ENCODE results near the gene ZNF628.
A peak's percentile ranks its signal among the peaks of the same experiment; 100 is the strongest.

The ZNF628 gene

GRCh38 chr19:55453511-55454260, 22.7 kb upstream of the ZNF628 start:
- Mint-ChIP-seq H3K27me3 (peaks cover 26 to 27% of the 10 kb centered on the region in 2 donors), H3K4me1 (ENCODE audit: low read depth in 2 of 2) (peaks cover 5 to 17% of the 10 kb centered on the region in 2 donors), H3K9me3 (no peaks in the 10 kb centered on the region), H3K4me3 (peak overlapping the region; percentile 31 to 53), H3K27ac (peak overlapping the region in 1 of 2 donors; percentile 70), H3K36me3 (ENCODE audit: insufficient read depth) (peaks cover 4% of the 10 kb centered on the region)
- ATAC-seq (replicated peaks) (no peak), DNase-seq (no peak)

- H3K9me3 Mint-ChIP-seq = no peaks in the 10 kb centered on the region
- no peak overlapping the region for H3K27ac Mint-ChIP-seq
- peaks cover 5 to 17% of the 10 kb centered on the region in 2 donors for H3K4me1 Mint-ChIP-seq (ENCODE audit: low read depth in 2 of 2)
- DNase-seq = peak in 2 of 3 experiments; percentile 36 to 47
- H3K27me3 Mint-ChIP-seq = peaks cover 26 to 27% of the 10 kb centered on the region in 2 donors
- H3K4me3 Mint-ChIP-seq = no peak overlapping the region
- H3K36me3 Mint-ChIP-seq (ENCODE audit: insufficient read depth) = peaks cover 4% of the 10 kb centered on the region
- no peak for ATAC-seq (replicated peaks)
Observed at GRCh38 chr19:55454787-55455243, 21.6 kb upstream of the ZNF628 start.

GRCh38 chr19:55455576-55456235, 20.7 kb upstream of the ZNF628 start:
- peaks cover 8% of the 10 kb centered on the region for H3K36me3 Mint-ChIP-seq (ENCODE audit: insufficient read depth)
- ATAC-seq (replicated peaks) = no peak
- peaks cover 21 to 27% of the 10 kb centered on the region in 2 donors for H3K27me3 Mint-ChIP-seq
- H3K9me3 Mint-ChIP-seq = no peaks in the 10 kb centered on the region
- H3K4me1 Mint-ChIP-seq (ENCODE audit: low read depth in 2 of 2) = peaks cover 9 to 16% of the 10 kb centered on the region in 2 donors
- H3K4me3 Mint-ChIP-seq = no peak overlapping the region
- DNase-seq = no peak
- no peak overlapping the region for H3K27ac Mint-ChIP-seq

GRCh38 chr19:55456347-55456746, 20.1 kb upstream of the ZNF628 start:
- no peak for DNase-seq
- no peak overlapping the region for H3K27ac Mint-ChIP-seq
- H3K27me3 Mint-ChIP-seq = peaks cover 18 to 27% of the 10 kb centered on the region in 2 donors
- peaks cover 11% of the 10 kb centered on the region for H3K36me3 Mint-ChIP-seq (ENCODE audit: insufficient read depth)
- H3K4me3 Mint-ChIP-seq = no peak overlapping the region
- no peaks in the 10 kb centered on the region for H3K9me3 Mint-ChIP-seq
- peaks cover 12 to 20% of the 10 kb centered on the region in 2 donors for H3K4me1 Mint-ChIP-seq (ENCODE audit: low read depth in 2 of 2)
- ATAC-seq (replicated peaks) = no peak

- Mint-ChIP-seq H3K4me1 (ENCODE audit: low read depth in 2 of 2) (peaks cover 17 to 22% of the 10 kb centered on the region in 2 donors), H3K27me3 (peaks cover 12 to 27% of the 10 kb centered on the region in 2 donors), H3K9me3 (no peaks in the 10 kb centered on the region), H3K4me3 (no peak overlapping the region), H3K27ac (no peak overlapping the region), H3K36me3 (ENCODE audit: insufficient read depth) (peaks cover 12% of the 10 kb centered on the region)
- DNase-seq = no peak
- ATAC-seq (replicated peaks) = no peak
Observed at GRCh38 chr19:55457683-55458457, 18.5 kb upstream of the ZNF628 start.

GRCh38 chr19:55459551-55459949, 16.9 kb upstream of the ZNF628 start:
- H3K27ac Mint-ChIP-seq = no peak overlapping the region
- no peak for ATAC-seq (replicated peaks)
- peak overlapping the region in 1 of 2 donors; percentile 91 for H3K4me3 Mint-ChIP-seq
- peaks cover 12% of the 10 kb centered on the region for H3K36me3 Mint-ChIP-seq (ENCODE audit: insufficient read depth)
- peaks cover 0 to 10% of the 10 kb centered on the region in 2 donors for H3K27me3 Mint-ChIP-seq
- H3K4me1 Mint-ChIP-seq (ENCODE audit: low read depth in 2 of 2) = peaks cover 14 to 15% of the 10 kb centered on the region in 2 donors
- DNase-seq = no peak
- no peaks in the 10 kb centered on the region for H3K9me3 Mint-ChIP-seq

- Mint-ChIP-seq H3K27ac (peak overlapping the region; percentile 77 to 89), H3K4me1 (ENCODE audit: low read depth in 2 of 2) (peaks cover 14 to 15% of the 10 kb centered on the region in 2 donors), H3K9me3 (no peaks in the 10 kb centered on the region), H3K4me3 (peak overlapping the region; percentile 90 to 91), H3K27me3 (peaks cover 0 to 5% of the 10 kb centered on the region in 2 donors), H3K36me3 (ENCODE audit: insufficient read depth) (peaks cover 12% of the 10 kb centered on the region)
- DNase-seq = no peak
- ATAC-seq (replicated peaks) = no peak
Observed at GRCh38 chr19:55459950-55460657, 16.3 kb upstream of the ZNF628 start.

GRCh38 chr19:55460670-55461258, 15.7 kb upstream of the ZNF628 start:
- Mint-ChIP-seq H3K27ac (peak overlapping the region; percentile 77 to 89), H3K4me3 (peak overlapping the region; percentile 90 to 91), H3K9me3 (no peaks in the 10 kb centered on the region), H3K4me1 (ENCODE audit: low read depth in 2 of 2) (peaks cover 14 to 15% of the 10 kb centered on the region in 2 donors), H3K27me3 (no peaks in the 10 kb centered on the region), H3K36me3 (ENCODE audit: insufficient read depth) (peaks cover 12% of the 10 kb centered on the region)
- ATAC-seq (replicated peaks) (no peak), DNase-seq (no peak)

GRCh38 chr19:55461259-55461973, 15.0 kb upstream of the ZNF628 start, which contains the start of gene ISOC2:
TSS of gene ISOC2 (minus strand) at chr19:55461642. CDS start at chr19:55456486, 5,156 bp downstream.
- Mint-ChIP-seq H3K27me3 (no peaks in the 10 kb centered on the region), H3K36me3 (ENCODE audit: insufficient read depth) (peaks cover 12% of the 10 kb centered on the region), H3K9me3 (no peaks in the 10 kb centered on the region), H3K4me1 (ENCODE audit: low read depth in 2 of 2) (peaks cover 14 to 15% of the 10 kb centered on the region in 2 donors), H3K27ac (peak within 1 kb of the TSS; percentile 77 to 89), H3K4me3 (peak within 1 kb of the TSS; percentile 90 to 91)
- DNase-seq (peak; percentile 100), ATAC-seq (replicated peaks) (peak; percentile 94)

GRCh38 chr19:55461974-55462626, 14.3 kb upstream of the ZNF628 start:
- no peak for DNase-seq
- Mint-ChIP-seq H3K4me1 (ENCODE audit: low read depth in 2 of 2) (peaks cover 14 to 15% of the 10 kb centered on the region in 2 donors), H3K36me3 (ENCODE audit: insufficient read depth) (peaks cover 12% of the 10 kb centered on the region), H3K9me3 (no peaks in the 10 kb centered on the region), H3K4me3 (peak overlapping the region; percentile 90 to 91), H3K27ac (peak overlapping the region; percentile 77 to 89), H3K27me3 (no peaks in the 10 kb centered on the region)
- ATAC-seq (replicated peaks) = no peak

- H3K9me3 Mint-ChIP-seq = no peaks in the 10 kb centered on the region
- H3K27ac Mint-ChIP-seq = peak overlapping the region in 1 of 2 donors; percentile 89
Observed at GRCh38 chr19:55462722-55463121, 13.7 kb upstream of the ZNF628 start.

More at GRCh38 chr19:55462722-55463121, 13.7 kb upstream of the ZNF628 start:
- Mint-ChIP-seq H3K4me3 (peak overlapping the region; percentile 90 to 91), H3K27me3 (no peaks in the 10 kb centered on the region), H3K4me1 (ENCODE audit: low read depth in 2 of 2) (peaks cover 14 to 15% of the 10 kb centered on the region in 2 donors), H3K36me3 (ENCODE audit: insufficient read depth) (peaks cover 12% of the 10 kb centered on the region)
- no peak for DNase-seq
- ATAC-seq (replicated peaks) = no peak

Data from effector memory CD8-positive, alpha-beta T cell (primary cell).